ENCODE data around the gene EIF1AD. TPM values are rescaled to one million over a fixed set of nuclear protein-coding genes. Genes with fewer than 3 reads are reported as not detected.

Gene EIF1AD
- total RNA-seq, 1 experiment from 2014 or later, result 64.6 TPM

- Histone ChIP-seq H3K9me3 (ENCODE audit: control insufficient read depth, insufficient read depth, low read depth, low read length) (no peaks in the 10 kb centered on the region), H3K36me3 (ENCODE audit: control insufficient read depth, insufficient read depth, low read length) (no peaks in the 10 kb centered on the region), H3K27ac (ENCODE audit: low read length) (peak overlapping the region; percentile 58), H3K4me1 (ENCODE audit: control insufficient read depth, insufficient read depth, low read length) (peaks cover 19% of the 10 kb centered on the region), H3K27me3 (ENCODE audit: control insufficient read depth, insufficient read depth, low read length) (no peaks in the 10 kb centered on the region), H3K4me3 (ENCODE audit: low read depth in 2 of 2, low read length in 2 of 2) (no peak overlapping the region)
- in situ Hi-C loops (cut with HindIII; ENCODE audit: low pct_unique_long_range_greater_than_20kb, low sequenced_read_pairs) (no loop called here), intact Hi-C loops (cut with micrococcal nuclease; ENCODE audit: unreplicated experiment) (no loop called here)
- DNase-seq (ENCODE audit: low read depth, low spot score) (no peak), ATAC-seq (peak; percentile 69)
- BruUV-seq (replicated peaks), result no TSS peak
- CTCF ChIA-PET, result no interaction called here
- TF ChIP-seq POLR2AphosphoS5 (IDR thresholded peaks at IDR 0.05; ENCODE audit: low read depth, low read length) (no peak), REST (IDR thresholded peaks at IDR 0.05; ENCODE audit: insufficient read depth in 1 of 2, low read depth in 2 of 2, low read length in 1 of 2) (no peak), SIN3A (IDR thresholded peaks at IDR 0.05; ENCODE audit: borderline replicate concordance, insufficient read depth, low read depth, low read length) (no peak), CTCF (IDR thresholded peaks at IDR 0.05) (no peak), TCF7L2 (IDR thresholded peaks at IDR 0.05; ENCODE audit: low read depth, low read length) (no peak)
- POLR2A ChIA-PET, result interaction anchor here (0.5 kb wide), 1 partner anchor 135 kb away, joined by 5 read pairs; no protein-coding TSS in a partner anchor
Observed at GRCh38 chr11:66015454-66015881, 13.5 kb upstream of the EIF1AD start.

- no peak for TF ChIP-seq SIN3A (IDR thresholded peaks at IDR 0.05; ENCODE audit: borderline replicate concordance, insufficient read depth, low read depth, low read length)
- TF ChIP-seq REST (IDR thresholded peaks at IDR 0.05; ENCODE audit: insufficient read depth in 1 of 2, low read depth in 2 of 2, low read length in 1 of 2), result no peak
- TF ChIP-seq POLR2AphosphoS5 (IDR thresholded peaks at IDR 0.05; ENCODE audit: low read depth, low read length), result no peak
- no peak for TF ChIP-seq CTCF (IDR thresholded peaks at IDR 0.05)
- TF ChIP-seq TCF7L2 (IDR thresholded peaks at IDR 0.05; ENCODE audit: low read depth, low read length), result no peak
- Histone ChIP-seq H3K9me3 (ENCODE audit: control insufficient read depth, insufficient read depth, low read depth, low read length) (no peaks in the 10 kb centered on the region), H3K36me3 (ENCODE audit: control insufficient read depth, insufficient read depth, low read length) (no peaks in the 10 kb centered on the region), H3K4me3 (ENCODE audit: low read depth in 2 of 2, low read length in 2 of 2) (no peak overlapping the region), H3K27me3 (ENCODE audit: control insufficient read depth, insufficient read depth, low read length) (no peaks in the 10 kb centered on the region), H3K4me1 (ENCODE audit: control insufficient read depth, insufficient read depth, low read length) (peaks cover 19% of the 10 kb centered on the region), H3K27ac (ENCODE audit: low read length) (peak overlapping the region; percentile 58)
- in situ Hi-C loops (cut with HindIII; ENCODE audit: low pct_unique_long_range_greater_than_20kb, low sequenced_read_pairs) (no loop called here), intact Hi-C loops (cut with micrococcal nuclease; ENCODE audit: unreplicated experiment) (no loop called here)
- DNase-seq (ENCODE audit: low read depth, low spot score) (no peak), ATAC-seq (peak; percentile 56)
- POLR2A ChIA-PET, result interaction anchor here (0.5 kb wide), 2 partner anchors 135 to 146 kb away, joined by 4 to 5 read pairs; no protein-coding TSS in a partner anchor
- CTCF ChIA-PET, result no interaction called here
- BruUV-seq (replicated peaks), result no TSS peak
Observed at GRCh38 chr11:66014804-66015453, 13.0 kb upstream of the EIF1AD start.
